GM12878 (cell line): ENCODE measurements around the gene NTM. TPM values are rescaled to one million over a fixed set of nuclear protein-coding genes. Genes with fewer than 3 reads are reported as not detected.

ENCODE experiments used
- ATAC-seq: fragments of 200-7000 bp; cut with Tn5 transposase; 3 replicates; pipeline ENCODE4 v1.9.1; 2020; ENCODE audit warnings: mild to moderate bottlenecking, moderate library complexity
- BruUV-seq: library from RNA; stranded (reverse); fragments of 400-500 nt; replicated peaks from 2 replicates; lab custom pipeline; 2021; lab: Mats Ljungman, UMichigan
- CTCF ChIA-PET: fragments of 300-600 bp; sonication (Branson Sonifier 250); formaldehyde crosslinking; extraction: SDS; loops from one replicate; lab custom pipeline; 2021; ENCODE audit warnings: inconsistent platforms; lab: Yijun Ruan, JAX
- POLR2A ChIA-PET: fragments of 350-600 bp; formaldehyde crosslinking; extraction: SDS; loops from one replicate; lab custom pipeline; 2021; ENCODE audit warnings: inconsistent platforms; lab: Charles Lee
- RAD21 ChIA-PET: fragments of 300-600 bp; sonication (Branson Sonifier 250); formaldehyde crosslinking; loops from one replicate; lab custom pipeline; 2023; ENCODE audit warnings: antibody characterized with exemption; ENCODE audit not compliant: unreplicated experiment; lab: Charles Lee
- SMC1A ChIA-PET: fragments of 300-600 bp; sonication (Branson Sonifier 250); formaldehyde crosslinking; loops from one replicate; lab custom pipeline; 2023; ENCODE audit not compliant: unreplicated experiment, uncharacterized antibody; lab: Charles Lee
- DNase-seq: peaks from one replicate; pipeline ENCODE4 v3.0.0-alpha.2; 2011; ENCODE audit warnings: low read depth, low spot score
- FAIRE-seq: peaks from 3 replicates; lab custom pipeline; 2011; peaks lifted over from hg19 to GRCh38; lab: Jason Lieb, UNC
- H2AFZ ChIP-seq: 2 replicates; pipeline ENCODE4 v1.6.0; 2011; ENCODE audit warnings: low read depth, low read length, control low read depth; ENCODE audit not compliant: control insufficient read depth
- H3K27ac ChIP-seq: 2 replicates; pipeline ENCODE4 v1.5.1; 2011; ENCODE audit warnings: control low read depth; ENCODE audit not compliant: control insufficient read depth, insufficient read depth
- H3K27me3 ChIP-seq, 2 experiments: replicated peaks in 1 of 2; 2 replicates each; pipeline versions ENCODE4 v1.6.0 to v1.6.1; 2011; ENCODE audit warnings: low read length in 1 of 2; ENCODE audit not compliant: control insufficient read depth in 2 of 2, insufficient read depth in 2 of 2
- H3K36me3 ChIP-seq, 2 experiments: 2 replicates each; pipeline ENCODE4 v1.5.1; 2011; ENCODE audit warnings: low read length in 1 of 2; ENCODE audit not compliant: control insufficient read depth in 2 of 2, insufficient read depth in 2 of 2
- H3K4me1 ChIP-seq: 2 replicates; pipeline ENCODE4 v1.6.1; 2011; ENCODE audit warnings: mild to moderate bottlenecking, low read length, moderate library complexity, mixed read lengths; ENCODE audit not compliant: control insufficient read depth, insufficient read depth
- H3K4me2 ChIP-seq: 2 replicates; pipeline ENCODE4 v1.6.0; 2011; ENCODE audit warnings: control low read depth; ENCODE audit not compliant: control insufficient read depth, insufficient read depth
- H3K4me3 ChIP-seq: fragments of 200-600 bp; sonication (generic); 2 replicates; pipeline ENCODE4 v1.5.1; 2016
- H3K79me2 ChIP-seq: 2 replicates; pipeline ENCODE4 v1.6.0; 2011; ENCODE audit warnings: low read length; ENCODE audit not compliant: control insufficient read depth, insufficient read depth
- H3K9ac ChIP-seq: 2 replicates; pipeline ENCODE4 v1.8.0; 2011; ENCODE audit warnings: low read length, control low read depth, mixed read lengths; ENCODE audit not compliant: control insufficient read depth, insufficient read depth
- H3K9me3 ChIP-seq: replicated peaks from 3 replicates; pipeline ENCODE4 v1.5.1; 2011; ENCODE audit warnings: mild to moderate bottlenecking, low read length; ENCODE audit not compliant: control insufficient read depth, insufficient read depth
- H4K20me1 ChIP-seq: 2 replicates; pipeline ENCODE4 v1.6.0; 2011; ENCODE audit not compliant: control insufficient read depth, insufficient read depth
- BACH1 ChIP-seq: fragments of 450-650 bp; IDR thresholded peaks from 2 replicates; pipeline ENCODE4 v1.6.1; 2017; ENCODE audit warnings: mild to moderate bottlenecking, borderline replicate concordance
- CHD1 ChIP-seq: IDR thresholded peaks from 2 replicates; pipeline ENCODE4 v1.6.1; 2012; ENCODE audit warnings: low read depth, low read length, improper control_type of control experiment
- CHD4 ChIP-seq: fragments of 200-600 bp; sonication (generic); IDR thresholded peaks from 2 replicates; pipeline ENCODE4 v1.6.1; 2016; ENCODE audit warnings: mild to moderate bottlenecking
- IKZF2 ChIP-seq, 2 experiments: fragments of 450-650 bp; IDR thresholded peaks; 2 replicates each; pipeline ENCODE4 v1.6.1; 2017; ENCODE audit warnings: mild to moderate bottlenecking in 2 of 2, moderate library complexity in 2 of 2
- KLF5 ChIP-seq: fragments of 450-650 bp; IDR thresholded peaks from 2 replicates; pipeline ENCODE4 v1.6.1; 2014; ENCODE audit warnings: mild to moderate bottlenecking; ENCODE audit not compliant: partially characterized antibody
- LARP7 ChIP-seq: fragments of 450-650 bp; IDR thresholded peaks from 2 replicates; pipeline ENCODE4 v1.6.1; 2017; ENCODE audit warnings: mild to moderate bottlenecking
- MLLT1 ChIP-seq: fragments of 450-650 bp; IDR thresholded peaks from 2 replicates; pipeline ENCODE4 v1.6.1; 2016; ENCODE audit warnings: mild to moderate bottlenecking
- MTA2 ChIP-seq: fragments of 450-650 bp; IDR thresholded peaks from 2 replicates; pipeline ENCODE4 v1.6.1; 2016; ENCODE audit warnings: low read depth, mild to moderate bottlenecking, moderate library complexity
- MYC ChIP-seq: IDR thresholded peaks from 2 replicates; pipeline ENCODE4 v1.6.1; 2011; ENCODE audit warnings: mild to moderate bottlenecking, low read length, moderate library complexity, inconsistent platforms; ENCODE audit not compliant: insufficient read depth, insufficient replicate concordance, insufficient read length, severe bottlenecking
- NFYA ChIP-seq: IDR thresholded peaks from 2 replicates; pipeline ENCODE4 v1.6.1; 2011; ENCODE audit warnings: low read depth, mild to moderate bottlenecking, low read length, improper control_type of control experiment, borderline replicate concordance
- RBBP5 ChIP-seq: fragments of 200-600 bp; sonication (generic); conservative IDR thresholded peaks from 2 replicates; pipeline ENCODE4 v1.6.1; 2016
- RELA ChIP-seq: fragments of 450-650 bp; IDR thresholded peaks from 2 replicates; pipeline ENCODE4 v1.8.0; 2014; ENCODE audit warnings: borderline replicate concordance; ENCODE audit not compliant: partially characterized antibody
- SMARCA5 ChIP-seq: fragments of 450-650 bp; IDR thresholded peaks from 2 replicates; pipeline ENCODE4 v1.6.1; 2017; ENCODE audit warnings: mild to moderate bottlenecking
- STAT1 ChIP-seq: fragments of 450-650 bp; conservative IDR thresholded peaks from 2 replicates; pipeline ENCODE4 v1.6.1; 2014; ENCODE audit warnings: antibody characterized with exemption, mild to moderate bottlenecking
- WGBS: methylation state at CpG from one replicate; pipeline ENCODE4 v1.1.6; 2016; ENCODE audit warnings: low lambda C conversion rate; ENCODE audit not compliant: insufficient replicate concordance, insufficient coverage; ENCODE audit errors: missing lambda C conversion rate; 5-methylcytosine and 5-hydroxymethylcytosine counted together
- in situ Hi-C: fragments of 300-500 bp; cut with MboI; formaldehyde crosslinking; loops from 9 replicates; pipeline ENCODE4 v1.14.3; 2018; ENCODE audit warnings: mixed read lengths
- intact Hi-C: fragments of 100-400 bp; cut with micrococcal nuclease; formaldehyde crosslinking; loops from one replicate; pipeline ENCODE4 v1.14.2; 2022; ENCODE audit not compliant: unreplicated experiment
- polyA plus RNA-seq, 11 experiments: library from polyadenylated mRNA; depleted of rRNA in 4 of 11; unstranded in 6 of 11; stranded (reverse) in 5 of 11; fragments of >200 nt; fragmentation: Nextera tagmentation in 4 of 11; fragmentation: Illumina TruSeq in 1 of 11; extraction: Ambion mirVana in 4 of 11; extraction: Trizol in 1 of 11; gene quantifications; 1 replicate in 1 of 11; 2 replicates in 10 of 11; pipeline versions ENCODE4 v1.2.1 to v1.2.3, GENCODE V29; 2011 to 2016; ENCODE audit warnings: inconsistent platforms in 2 of 11, missing spikeins in 2 of 11, low read depth in 1 of 11
- total RNA-seq, 4 experiments: library from RNA; depleted of rRNA in 3 of 4; stranded (reverse); fragments of >200 nt in 3 of 4; fragmentation: Illumina TruSeq in 1 of 4; extraction: Trizol in 1 of 4; gene quantifications; 2 replicates each; pipeline versions ENCODE4 v1.2.1 to v1.2.3, GENCODE V29; 2013 to 2021
- TF ChIP-seq, protein P1 (sequence below): fragments of 450-650 bp; IDR thresholded peaks from 2 replicates; pipeline ENCODE4 v1.6.1; 2014; ENCODE audit warnings: mild to moderate bottlenecking

The NTM gene
- total and polyA plus RNA-seq, 10 of the 15 experiments (the other 5 are each of a cell fraction or from before 2014, with no cell fraction given): not detected

GRCh38 chr11:131739243-131739882 is 368.9 kb downstream of the NTM start:
- Histone ChIP-seq H3K36me3 (no peaks in the 10 kb centered on the region), H3K4me3 (no peak overlapping the region), H3K79me2 (no peaks in the 10 kb centered on the region), H3K4me1 (no peaks in the 10 kb centered on the region), H3K9ac (no peak overlapping the region), H3K27ac (no peak overlapping the region), H4K20me1 (no peaks in the 10 kb centered on the region), H3K4me2 (no peak overlapping the region), H3K9me3 (no peaks in the 10 kb centered on the region), H2AFZ (no peak overlapping the region), H3K27me3 (peaks cover 5 to 7% of the 10 kb centered on the region in 2 experiments; a peak in 3 of 4 replicates)
- in situ Hi-C loops (no loop called here), intact Hi-C loops (no loop called here)
- ATAC-seq: no peak
- FAIRE-seq: no peak
- BruUV-seq: no TSS peak
- ChIA-PET RAD21 (no interaction called here), POLR2A (no interaction called here), CTCF (interaction anchor here (1.4 to 2.2 kb wide), 2 partner anchors 8 to 289 kb away, joined by 4 to 13 read pairs; no protein-coding TSS in a partner anchor), SMC1A (interaction anchor here (0.8 kb wide), 1 partner anchor 45 kb away, joined by 3 read pairs; no protein-coding TSS in a partner anchor)
- TF ChIP-seq RELA (no peak), CHD4 (no peak), KLF5 (no peak), LARP7 (no peak), MLLT1 (no peak), RBBP5 (no peak), CHD1 (no peak), BACH1 (no peak), STAT1 (no peak), NFYA (no peak), SMARCA5 (no peak), IKZF2 (IDR thresholded peaks at IDR 0.05) (no peak), MTA2 (no peak), MYC (no peak)
- TF ChIP-seq, protein P1, sequence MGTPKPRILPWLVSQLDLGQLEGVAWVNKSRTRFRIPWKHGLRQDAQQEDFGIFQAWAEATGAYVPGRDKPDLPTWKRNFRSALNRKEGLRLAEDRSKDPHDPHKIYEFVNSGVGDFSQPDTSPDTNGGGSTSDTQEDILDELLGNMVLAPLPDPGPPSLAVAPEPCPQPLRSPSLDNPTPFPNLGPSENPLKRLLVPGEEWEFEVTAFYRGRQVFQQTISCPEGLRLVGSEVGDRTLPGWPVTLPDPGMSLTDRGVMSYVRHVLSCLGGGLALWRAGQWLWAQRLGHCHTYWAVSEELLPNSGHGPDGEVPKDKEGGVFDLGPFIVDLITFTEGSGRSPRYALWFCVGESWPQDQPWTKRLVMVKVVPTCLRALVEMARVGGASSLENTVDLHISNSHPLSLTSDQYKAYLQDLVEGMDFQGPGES: no peak
- WGBS: 41% methylated on average over 11 of the region's 11 CpGs
- no peak for DNase-seq
